PC-3 (cell line): Measurements from ENCODE around the gene DSG2. TPM values are rescaled to one million over a fixed set of nuclear protein-coding genes. Genes with fewer than 3 reads are reported as not detected.

Experiments
- ATAC-seq: fragments of 200-7000 bp; cut with Tn5 transposase; 2 replicates; pipeline ENCODE4 v1.9.1; 2020; ENCODE audit warnings: mild to moderate bottlenecking, moderate library complexity
- BruUV-seq: library from RNA; stranded (reverse); fragments of 400-500 nt; replicated peaks from 2 replicates; lab custom pipeline; 2021; lab: Mats Ljungman, UMichigan
- CTCF ChIA-PET: fragments of 300-600 bp; sonication (Branson Sonifier 250); formaldehyde crosslinking; loops from one replicate; lab custom pipeline; 2022; ENCODE audit warnings: antibody characterized with exemption; lab: Charles Lee
- POLR2A ChIA-PET: fragments of 300-600 bp; sonication (Branson Sonifier 250); formaldehyde crosslinking; loops from one replicate; lab custom pipeline; 2022; ENCODE audit warnings: antibody characterized with exemption; ENCODE audit not compliant: unreplicated experiment; lab: Charles Lee
- DNase-seq: peaks from one replicate; pipeline ENCODE4 v3.0.0-alpha.2; 2015
- H2AFZ ChIP-seq: fragments of 300-600 bp; sonication (generic); 2 replicates; pipeline ENCODE4 v1.6.0; 2016; ENCODE audit warnings: antibody characterized with exemption, low read length
- H3F3A ChIP-seq: fragments of 300-600 bp; sonication (generic); one replicate; pipeline ENCODE4 v1.6.0; 2017; ENCODE audit warnings: antibody characterized with exemption, low read length, control low read depth, mild to moderate bottlenecking; ENCODE audit not compliant: unreplicated experiment
- H3K27ac ChIP-seq: fragments of 300-600 bp; sonication (generic); 2 replicates; pipeline ENCODE4 v1.5.1; 2016; ENCODE audit warnings: mild to moderate bottlenecking, low read length
- H3K27me3 ChIP-seq: fragments of 300-600 bp; sonication (generic); 2 replicates; pipeline ENCODE4 v1.6.1; 2016; ENCODE audit warnings: low read length, mixed read lengths
- H3K36me3 ChIP-seq: fragments of 300-600 bp; sonication (generic); 2 replicates; pipeline ENCODE4 v1.6.1; 2016; ENCODE audit warnings: low read depth, mixed run types, low read length, mixed read lengths
- H3K4me1 ChIP-seq: fragments of 300-600 bp; sonication (generic); 2 replicates; pipeline ENCODE4 v1.5.1; 2016; ENCODE audit warnings: low read length; ENCODE audit not compliant: insufficient read depth
- H3K4me2 ChIP-seq: fragments of 300-600 bp; sonication (generic); 2 replicates; pipeline ENCODE4 v1.6.0; 2016; ENCODE audit warnings: low read length
- H3K4me3 ChIP-seq: fragments of 300-600 bp; sonication (generic); 2 replicates; pipeline ENCODE4 v1.5.1; 2016; ENCODE audit warnings: mild to moderate bottlenecking, low read length, mixed read lengths
- H3K79me2 ChIP-seq: fragments of 300-600 bp; sonication (generic); 2 replicates; pipeline ENCODE4 v1.6.1; 2017; ENCODE audit warnings: low read length, mixed read lengths
- H3K9ac ChIP-seq: fragments of 300-600 bp; sonication (generic); 2 replicates; pipeline ENCODE4 v1.6.0; 2016; ENCODE audit warnings: mild to moderate bottlenecking, low read length
- H3K9me2 ChIP-seq: fragments of 300-600 bp; sonication (generic); replicated peaks from 2 replicates; pipeline ENCODE4 v1.6.1; 2016; ENCODE audit warnings: mixed run types, low read length, mixed read lengths
- H3K9me3 ChIP-seq: fragments of 300-600 bp; sonication (generic); 2 replicates; pipeline ENCODE4 v1.6.1; 2016; ENCODE audit warnings: low read length, mixed read lengths
- H4K20me1 ChIP-seq: fragments of 300-600 bp; sonication (generic); 2 replicates; pipeline ENCODE4 v1.6.1; 2016; ENCODE audit warnings: low read length, mixed read lengths
- CTCF ChIP-seq: fragments of 300-600 bp; sonication (generic); conservative IDR thresholded peaks from 2 replicates; pipeline ENCODE4 v1.5.1; 2017; ENCODE audit warnings: antibody characterized with exemption, low read depth, mild to moderate bottlenecking, low read length
- EZH2 ChIP-seq: fragments of 300-600 bp; sonication (generic); IDR thresholded peaks from one replicate; pipeline ENCODE4 v1.6.1; 2017; ENCODE audit warnings: antibody characterized with exemption, mild to moderate bottlenecking, low read length; ENCODE audit not compliant: unreplicated experiment
- EZH2phosphoT487 ChIP-seq: fragments of 300-600 bp; sonication (generic); IDR thresholded peaks from 2 replicates; pipeline ENCODE4 v1.6.1; 2018; ENCODE audit warnings: mild to moderate bottlenecking, antibody characterized with exemption, low read length, borderline replicate concordance
- intact Hi-C: fragments of 100-400 bp; cut with micrococcal nuclease; formaldehyde crosslinking; loops from 2 replicates; pipeline ENCODE4 v1.9.0; 2023
- total RNA-seq: library from RNA; depleted of rRNA; stranded (reverse); fragments of >200 nt; gene quantifications from 2 replicates; pipeline ENCODE4 v1.2.3, GENCODE V29; 2014

DSG2 gene
- total RNA-seq, 1 experiment from 2014 or later: 17.2 TPM

GRCh38 chr18:31591113-31591512 lies 93.1 kb downstream of the DSG2 start:
- H3K36me3 ChIP-seq: no peaks in the 10 kb centered on the region
- ATAC-seq (no peak), DNase-seq (no peak)
- no peak overlapping the region for H3K9ac ChIP-seq
- H4K20me1 ChIP-seq: no peaks in the 10 kb centered on the region
- H3K79me2 ChIP-seq: no peaks in the 10 kb centered on the region
- ChIA-PET POLR2A (no interaction called here), CTCF (no interaction called here)
- H3K4me2 ChIP-seq: no peak overlapping the region
- H3K4me3 ChIP-seq: no peak overlapping the region
- no TSS peak for BruUV-seq
- no peaks in the 10 kb centered on the region for H3K9me3 ChIP-seq
- H3K27me3 ChIP-seq: no peaks in the 10 kb centered on the region
- no peaks in the 10 kb centered on the region for H3K4me1 ChIP-seq
- H3K27ac ChIP-seq: no peak overlapping the region
- intact Hi-C loops: no loop called here
- H3F3A ChIP-seq: no peaks in the 10 kb centered on the region
- no peaks in the 10 kb centered on the region for H3K9me2 ChIP-seq
- no peak overlapping the region for H2AFZ ChIP-seq
- TF ChIP-seq EZH2phosphoT487 (no peak), EZH2 (no peak), CTCF (no peak)

- ChIA-PET CTCF (no interaction called here), POLR2A (no interaction called here)
- no peaks in the 10 kb centered on the region for H4K20me1 ChIP-seq
- no peaks in the 10 kb centered on the region for H3K27me3 ChIP-seq
- no peak for DNase-seq
- H3K4me2 ChIP-seq: no peak within 1 kb of the TSS
- intact Hi-C loops: no loop called here
- H2AFZ ChIP-seq: no peak within 1 kb of the TSS
- no peaks in the 10 kb centered on the region for H3F3A ChIP-seq
- no peaks in the 10 kb centered on the region for H3K79me2 ChIP-seq
- no peaks in the 10 kb centered on the region for H3K9me3 ChIP-seq
- H3K4me3 ChIP-seq: no peak within 1 kb of the TSS
- TF ChIP-seq EZH2phosphoT487 (no peak), CTCF (no peak), EZH2 (no peak)
- H3K27ac ChIP-seq: no peak within 1 kb of the TSS
- H3K36me3 ChIP-seq: no peaks in the 10 kb centered on the region
- no peak within 1 kb of the TSS for H3K9ac ChIP-seq
- BruUV-seq: no TSS peak
- no peak for ATAC-seq
- no peaks in the 10 kb centered on the region for H3K9me2 ChIP-seq
- no peaks in the 10 kb centered on the region for H3K4me1 ChIP-seq
Observed at GRCh38 chr18:31591628-31592027, 93.7 kb downstream of the DSG2 start, which contains the start of gene TTR. TSS of gene TTR (plus strand) at chr18:31591877. CDS start at chr18:31591903, 26 bp downstream.

- H2AFZ ChIP-seq: no peak overlapping the region
- intact Hi-C loops: no loop called here
- H3K36me3 ChIP-seq: no peaks in the 10 kb centered on the region
- no peak for ATAC-seq
- ChIA-PET POLR2A (no interaction called here), CTCF (no interaction called here)
- no peaks in the 10 kb centered on the region for H3F3A ChIP-seq
- no TSS peak for BruUV-seq
- no peak overlapping the region for H3K9ac ChIP-seq
- no peaks in the 10 kb centered on the region for H3K4me1 ChIP-seq
- H3K27me3 ChIP-seq: no peaks in the 10 kb centered on the region
- H3K9me3 ChIP-seq: no peaks in the 10 kb centered on the region
- no peak overlapping the region for H3K4me2 ChIP-seq
- H3K9me2 ChIP-seq: no peaks in the 10 kb centered on the region
- no peak for DNase-seq
- no peak overlapping the region for H3K27ac ChIP-seq
- no peaks in the 10 kb centered on the region for H3K79me2 ChIP-seq
- H4K20me1 ChIP-seq: no peaks in the 10 kb centered on the region
- TF ChIP-seq EZH2 (no peak), CTCF (no peak), EZH2phosphoT487 (no peak)
- H3K4me3 ChIP-seq: no peak overlapping the region
Observed at GRCh38 chr18:31592506-31593157, 94.7 kb downstream of the DSG2 start.
